BE2C (cell line): Measurements from ENCODE around the gene ADGRV1.
"Not testable (repeated sequence)": the region's sequence is repeated elsewhere in the genome, so short reads cannot be mapped to it uniquely, and the experiment has no call there.

Experiments
- DNase-seq: peaks from one replicate; pipeline ENCODE4 v3.0.0-alpha.2; 2020
- H3K27me3 ChIP-seq: fragments of 250-450 bp; sonication (Bioruptor Pico); 2 replicates; pipeline ENCODE4 v1.5.1; 2020; ENCODE audit warnings: mild to moderate bottlenecking
- H3K36me3 ChIP-seq: fragments of 250-450 bp; sonication (Bioruptor Pico); 2 replicates; pipeline ENCODE4 v1.5.1; 2020; ENCODE audit warnings: mild to moderate bottlenecking
- H3K4me1 ChIP-seq: fragments of 250-450 bp; sonication (Bioruptor Pico); 2 replicates; pipeline ENCODE4 v1.5.1; 2020
- H3K4me3 ChIP-seq: 2 replicates; pipeline ENCODE4 v1.5.1; 2011; ENCODE audit warnings: low read depth, low read length
- H3K9me3 ChIP-seq: fragments of 250-450 bp; sonication (Bioruptor Pico); 2 replicates; pipeline ENCODE4 v1.5.1; 2020
- CTCF ChIP-seq: IDR thresholded peaks from 2 replicates; pipeline ENCODE4 v1.5.1; 2012; ENCODE audit warnings: mild to moderate bottlenecking, low read depth, low read length

ADGRV1 gene

GRCh38 chr5:90563108-90563507, 4.5 kb downstream of the ADGRV1 start:
- no peak for TF ChIP-seq CTCF
- DNase-seq, result no peak
- H3K4me1 ChIP-seq, result no peaks in the 10 kb centered on the region
- H3K4me3 ChIP-seq, result no peak overlapping the region
- H3K36me3 ChIP-seq, result no peaks in the 10 kb centered on the region
- H3K9me3 ChIP-seq, result no peaks in the 10 kb centered on the region
- H3K27me3 ChIP-seq, result peaks cover 60% of the 10 kb centered on the region

- no peak overlapping the region for H3K4me3 ChIP-seq
- H3K9me3 ChIP-seq, result no peaks in the 10 kb centered on the region
- no peak for TF ChIP-seq CTCF
- no peaks in the 10 kb centered on the region for H3K4me1 ChIP-seq
- H3K36me3 ChIP-seq, result no peaks in the 10 kb centered on the region
- DNase-seq, result no peak
- H3K27me3 ChIP-seq, result peaks cover 40% of the 10 kb centered on the region
Measured at GRCh38 chr5:90565491-90565890, 6.9 kb downstream of the ADGRV1 start.

- Histone ChIP-seq H3K36me3 (no peaks in the 10 kb centered on the region), H3K9me3 (no peaks in the 10 kb centered on the region)
- TF ChIP-seq CTCF, result no peak
Measured at GRCh38 chr5:90569084-90569483, 10.5 kb downstream of the ADGRV1 start.

GRCh38 chr5:90570034-90570433, 11.4 kb downstream of the ADGRV1 start:
- no peaks in the 10 kb centered on the region for H3K9me3 ChIP-seq
- no peak for DNase-seq
- H3K36me3 ChIP-seq, result no peaks in the 10 kb centered on the region
- TF ChIP-seq CTCF, result no peak
- H3K4me3 ChIP-seq, result no peak overlapping the region
- H3K4me1 ChIP-seq, result no peaks in the 10 kb centered on the region
- peaks cover 19% of the 10 kb centered on the region for H3K27me3 ChIP-seq

More at GRCh38 chr5:90569084-90569483, 10.5 kb downstream of the ADGRV1 start:
- DNase-seq, result no peak
- Histone ChIP-seq H3K4me3 (no peak overlapping the region), H3K4me1 (no peaks in the 10 kb centered on the region), H3K27me3 (peaks cover 19% of the 10 kb centered on the region)

GRCh38 chr5:90571147-90571773, 12.7 kb downstream of the ADGRV1 start:
- no peak for DNase-seq
- no peaks in the 10 kb centered on the region for H3K36me3 ChIP-seq
- TF ChIP-seq CTCF, result no peak
- no peaks in the 10 kb centered on the region for H3K4me1 ChIP-seq
- no peaks in the 10 kb centered on the region for H3K9me3 ChIP-seq
- H3K27me3 ChIP-seq, result peaks cover 14% of the 10 kb centered on the region
- H3K4me3 ChIP-seq, result no peak overlapping the region

GRCh38 chr5:90575712-90576111, 17.1 kb downstream of the ADGRV1 start:
- DNase-seq, result no peak
- peaks cover 6% of the 10 kb centered on the region for H3K27me3 ChIP-seq
- no peaks in the 10 kb centered on the region for H3K4me1 ChIP-seq
- no peaks in the 10 kb centered on the region for H3K36me3 ChIP-seq
- TF ChIP-seq CTCF, result no peak
- no peaks in the 10 kb centered on the region for H3K9me3 ChIP-seq
- no peak overlapping the region for H3K4me3 ChIP-seq

- not testable (repeated sequence) for H3K4me1 ChIP-seq, H3K36me3 ChIP-seq, DNase-seq
Measured at GRCh38 chr5:90576566-90576965, 18.0 kb downstream of the ADGRV1 start.

GRCh38 chr5:90579905-90580304, 21.3 kb downstream of the ADGRV1 start:
- not testable (repeated sequence) for H3K9me3 ChIP-seq, H3K36me3 ChIP-seq, DNase-seq, H3K27me3 ChIP-seq, H3K4me1 ChIP-seq, H3K4me3 ChIP-seq

More at GRCh38 chr5:90576566-90576965, 18.0 kb downstream of the ADGRV1 start:
- not testable (repeated sequence) for H3K9me3 ChIP-seq, H3K4me3 ChIP-seq, H3K27me3 ChIP-seq
